GM19025 (cell line): ENCODE measurements around the gene RTCB.

Source experiments
- ATAC-seq: cut with Tn5 transposase; IDR thresholded peaks from one replicate; pipeline ENCODE4 v1.9.1; 2021; ENCODE audit warnings: mild to moderate bottlenecking, low read depth, moderate library complexity; ENCODE audit not compliant: unreplicated experiment

Gene RTCB

GRCh38 chr22:32341122-32341740 lies 70.8 kb downstream of the RTCB start:
- ATAC-seq, result no peak

- ATAC-seq, result no peak
These were observed 71.6 kb downstream of the RTCB start for GRCh38 chr22:32340411-32340810.

GRCh38 chr22:32339190-32340012 lies 72.6 kb downstream of the RTCB start:
- no peak for ATAC-seq

GRCh38 chr22:32338757-32339156 lies 73.3 kb downstream of the RTCB start:
- no peak for ATAC-seq
